ENCODE results near the gene DUT.

Gene DUT

DNA sequence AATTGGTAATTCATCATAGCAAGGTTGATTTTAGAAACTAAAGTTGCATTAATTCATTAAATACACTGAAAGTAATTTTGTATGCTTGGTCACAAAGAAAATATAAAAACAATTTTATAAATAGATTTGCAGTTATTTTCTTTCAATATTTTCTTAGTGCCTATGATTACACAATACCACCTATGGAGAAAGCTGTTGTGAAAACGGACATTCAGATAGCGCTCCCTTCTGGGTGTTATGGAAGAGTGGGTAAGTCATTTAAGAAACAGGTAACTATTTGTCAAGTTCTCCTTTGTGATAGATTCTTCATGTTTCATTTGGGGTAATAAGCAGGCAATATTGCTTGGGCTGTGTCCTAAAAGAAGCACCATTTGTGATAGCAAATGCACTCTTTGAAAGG lies 3.0 kb downstream of the DUT start:
- Histone ChIP-seq H4K20me1 (ENCODE audit: insufficient read depth, low read length, poor library complexity, severe bottlenecking) (peaks cover 51% of the 10 kb centered on the region), H3K27me3 (ENCODE audit: insufficient read depth, low read length, poor library complexity, severe bottlenecking) (no peaks in the 10 kb centered on the region), H3K4me3 (ENCODE audit: low read length, poor library complexity, severe bottlenecking) (peak overlapping the region; percentile 85), H3K4me1 (ENCODE audit: insufficient read depth, low read length, poor library complexity, severe bottlenecking) (peaks cover 47% of the 10 kb centered on the region), H3K9ac (ENCODE audit: low read depth, low read length, poor library complexity, severe bottlenecking) (peak overlapping the region; percentile 94), H3K9me3 (ENCODE audit: insufficient read depth, low read depth, low read length) (no peaks in the 10 kb centered on the region), H3K79me2 (ENCODE audit: insufficient read depth, low read length) (peaks cover 86% of the 10 kb centered on the region), H3F3A (ENCODE audit: low read depth) (no peaks in the 10 kb centered on the region), H3K4me2 (ENCODE audit: low read depth, low read length, poor library complexity, severe bottlenecking) (peak overlapping the region; percentile 80), H3K9me2 (replicated peaks; ENCODE audit: low read depth, low read length) (no peaks in the 10 kb centered on the region), H3K36me3 (ENCODE audit: insufficient read depth, low read length) (peaks cover 33% of the 10 kb centered on the region), H2AFZ (ENCODE audit: low read length) (no peak overlapping the region)
- TF ChIP-seq, protein P1, sequence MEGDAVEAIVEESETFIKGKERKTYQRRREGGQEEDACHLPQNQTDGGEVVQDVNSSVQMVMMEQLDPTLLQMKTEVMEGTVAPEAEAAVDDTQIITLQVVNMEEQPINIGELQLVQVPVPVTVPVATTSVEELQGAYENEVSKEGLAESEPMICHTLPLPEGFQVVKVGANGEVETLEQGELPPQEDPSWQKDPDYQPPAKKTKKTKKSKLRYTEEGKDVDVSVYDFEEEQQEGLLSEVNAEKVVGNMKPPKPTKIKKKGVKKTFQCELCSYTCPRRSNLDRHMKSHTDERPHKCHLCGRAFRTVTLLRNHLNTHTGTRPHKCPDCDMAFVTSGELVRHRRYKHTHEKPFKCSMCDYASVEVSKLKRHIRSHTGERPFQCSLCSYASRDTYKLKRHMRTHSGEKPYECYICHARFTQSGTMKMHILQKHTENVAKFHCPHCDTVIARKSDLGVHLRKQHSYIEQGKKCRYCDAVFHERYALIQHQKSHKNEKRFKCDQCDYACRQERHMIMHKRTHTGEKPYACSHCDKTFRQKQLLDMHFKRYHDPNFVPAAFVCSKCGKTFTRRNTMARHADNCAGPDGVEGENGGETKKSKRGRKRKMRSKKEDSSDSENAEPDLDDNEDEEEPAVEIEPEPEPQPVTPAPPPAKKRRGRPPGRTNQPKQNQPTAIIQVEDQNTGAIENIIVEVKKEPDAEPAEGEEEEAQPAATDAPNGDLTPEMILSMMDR (conservative IDR thresholded peaks at IDR 0.05; ENCODE audit: low read length): peak; percentile 33
- no peak for TF ChIP-seq EZH2phosphoT487 (IDR thresholded peaks at IDR 0.05; ENCODE audit: borderline replicate concordance)

GRCh38 chr15:48336940-48337339 lies 5.7 kb downstream of the DUT start:
- no peak for TF ChIP-seq EZH2phosphoT487 (IDR thresholded peaks at IDR 0.05; ENCODE audit: borderline replicate concordance)
- TF ChIP-seq, protein P1 (conservative IDR thresholded peaks at IDR 0.05; ENCODE audit: low read length): peak; percentile 74
- H3K27me3 ChIP-seq (ENCODE audit: insufficient read depth, low read length, poor library complexity, severe bottlenecking): no peaks in the 10 kb centered on the region
- no peak overlapping the region for H3K9ac ChIP-seq (ENCODE audit: low read depth, low read length, poor library complexity, severe bottlenecking)
- H4K20me1 ChIP-seq (ENCODE audit: insufficient read depth, low read length, poor library complexity, severe bottlenecking): peaks cover 51% of the 10 kb centered on the region
- peak overlapping the region; percentile 3 for H3K4me3 ChIP-seq (ENCODE audit: low read length, poor library complexity, severe bottlenecking)
- H2AFZ ChIP-seq (ENCODE audit: low read length): no peak overlapping the region
- peaks cover 50% of the 10 kb centered on the region for H3K36me3 ChIP-seq (ENCODE audit: insufficient read depth, low read length)
- peaks cover 47% of the 10 kb centered on the region for H3K4me1 ChIP-seq (ENCODE audit: insufficient read depth, low read length, poor library complexity, severe bottlenecking)
- peak overlapping the region; percentile 45 for H3K4me2 ChIP-seq (ENCODE audit: low read depth, low read length, poor library complexity, severe bottlenecking)
- no peaks in the 10 kb centered on the region for H3F3A ChIP-seq (ENCODE audit: low read depth)
- no peaks in the 10 kb centered on the region for H3K9me2 ChIP-seq (replicated peaks; ENCODE audit: low read depth, low read length)
- peaks cover 78% of the 10 kb centered on the region for H3K79me2 ChIP-seq (ENCODE audit: insufficient read depth, low read length)
- H3K9me3 ChIP-seq (ENCODE audit: insufficient read depth, low read depth, low read length): no peaks in the 10 kb centered on the region

DNA sequence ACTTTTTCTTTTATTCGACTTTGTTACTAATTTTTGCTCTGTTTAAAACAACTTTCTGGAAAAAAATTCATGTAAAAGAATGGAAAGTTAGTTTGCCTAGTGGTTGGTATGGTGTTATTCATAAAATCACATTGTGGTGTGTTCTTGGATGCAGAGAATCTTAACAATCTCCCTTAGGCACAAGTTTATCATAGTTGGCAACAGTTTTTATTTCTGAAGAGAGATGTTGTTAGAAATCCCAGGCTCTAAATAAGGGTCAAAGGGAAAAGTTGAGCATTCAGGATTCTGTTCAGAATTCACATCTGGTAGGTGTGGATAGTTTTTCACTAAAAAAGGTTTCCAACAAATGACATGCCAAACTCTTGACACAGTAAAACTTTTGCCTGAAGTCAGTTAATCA lies 6.4 kb downstream of the DUT start:
- H3K27me3 ChIP-seq (ENCODE audit: insufficient read depth, low read length, poor library complexity, severe bottlenecking): no peaks in the 10 kb centered on the region
- H3K9ac ChIP-seq (ENCODE audit: low read depth, low read length, poor library complexity, severe bottlenecking): no peak overlapping the region
- H2AFZ ChIP-seq (ENCODE audit: low read length): no peak overlapping the region
- TF ChIP-seq, protein P1 (conservative IDR thresholded peaks at IDR 0.05; ENCODE audit: low read length): no peak
- no peak for TF ChIP-seq EZH2phosphoT487 (IDR thresholded peaks at IDR 0.05; ENCODE audit: borderline replicate concordance)
- H3K4me1 ChIP-seq (ENCODE audit: insufficient read depth, low read length, poor library complexity, severe bottlenecking): peaks cover 44% of the 10 kb centered on the region
- H3K36me3 ChIP-seq (ENCODE audit: insufficient read depth, low read length): peaks cover 57% of the 10 kb centered on the region
- H3K4me2 ChIP-seq (ENCODE audit: low read depth, low read length, poor library complexity, severe bottlenecking): peak overlapping the region; percentile 45
- H3K79me2 ChIP-seq (ENCODE audit: insufficient read depth, low read length): peaks cover 72% of the 10 kb centered on the region
- no peaks in the 10 kb centered on the region for H3F3A ChIP-seq (ENCODE audit: low read depth)
- H3K9me2 ChIP-seq (replicated peaks; ENCODE audit: low read depth, low read length): no peaks in the 10 kb centered on the region
- H3K9me3 ChIP-seq (ENCODE audit: insufficient read depth, low read depth, low read length): no peaks in the 10 kb centered on the region
- H4K20me1 ChIP-seq (ENCODE audit: insufficient read depth, low read length, poor library complexity, severe bottlenecking): peaks cover 46% of the 10 kb centered on the region
- no peak overlapping the region for H3K4me3 ChIP-seq (ENCODE audit: low read length, poor library complexity, severe bottlenecking)

All from Loucy (cell line).